HG03196 (cell line): ENCODE data around the gene NSRP1.
"Not testable (repeated sequence)": the region's sequence is repeated elsewhere in the genome, so short reads cannot be mapped to it uniquely, and the experiment has no call there.

Source experiments
- ATAC-seq: cut with Tn5 transposase; IDR thresholded peaks from one replicate; pipeline ENCODE4 v1.9.1; 2021; ENCODE audit not compliant: unreplicated experiment

Gene NSRP1, protein sequence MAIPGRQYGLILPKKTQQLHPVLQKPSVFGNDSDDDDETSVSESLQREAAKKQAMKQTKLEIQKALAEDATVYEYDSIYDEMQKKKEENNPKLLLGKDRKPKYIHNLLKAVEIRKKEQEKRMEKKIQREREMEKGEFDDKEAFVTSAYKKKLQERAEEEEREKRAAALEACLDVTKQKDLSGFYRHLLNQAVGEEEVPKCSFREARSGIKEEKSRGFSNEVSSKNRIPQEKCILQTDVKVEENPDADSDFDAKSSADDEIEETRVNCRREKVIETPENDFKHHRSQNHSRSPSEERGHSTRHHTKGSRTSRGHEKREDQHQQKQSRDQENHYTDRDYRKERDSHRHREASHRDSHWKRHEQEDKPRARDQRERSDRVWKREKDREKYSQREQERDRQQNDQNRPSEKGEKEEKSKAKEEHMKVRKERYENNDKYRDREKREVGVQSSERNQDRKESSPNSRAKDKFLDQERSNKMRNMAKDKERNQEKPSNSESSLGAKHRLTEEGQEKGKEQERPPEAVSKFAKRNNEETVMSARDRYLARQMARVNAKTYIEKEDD

DNA sequence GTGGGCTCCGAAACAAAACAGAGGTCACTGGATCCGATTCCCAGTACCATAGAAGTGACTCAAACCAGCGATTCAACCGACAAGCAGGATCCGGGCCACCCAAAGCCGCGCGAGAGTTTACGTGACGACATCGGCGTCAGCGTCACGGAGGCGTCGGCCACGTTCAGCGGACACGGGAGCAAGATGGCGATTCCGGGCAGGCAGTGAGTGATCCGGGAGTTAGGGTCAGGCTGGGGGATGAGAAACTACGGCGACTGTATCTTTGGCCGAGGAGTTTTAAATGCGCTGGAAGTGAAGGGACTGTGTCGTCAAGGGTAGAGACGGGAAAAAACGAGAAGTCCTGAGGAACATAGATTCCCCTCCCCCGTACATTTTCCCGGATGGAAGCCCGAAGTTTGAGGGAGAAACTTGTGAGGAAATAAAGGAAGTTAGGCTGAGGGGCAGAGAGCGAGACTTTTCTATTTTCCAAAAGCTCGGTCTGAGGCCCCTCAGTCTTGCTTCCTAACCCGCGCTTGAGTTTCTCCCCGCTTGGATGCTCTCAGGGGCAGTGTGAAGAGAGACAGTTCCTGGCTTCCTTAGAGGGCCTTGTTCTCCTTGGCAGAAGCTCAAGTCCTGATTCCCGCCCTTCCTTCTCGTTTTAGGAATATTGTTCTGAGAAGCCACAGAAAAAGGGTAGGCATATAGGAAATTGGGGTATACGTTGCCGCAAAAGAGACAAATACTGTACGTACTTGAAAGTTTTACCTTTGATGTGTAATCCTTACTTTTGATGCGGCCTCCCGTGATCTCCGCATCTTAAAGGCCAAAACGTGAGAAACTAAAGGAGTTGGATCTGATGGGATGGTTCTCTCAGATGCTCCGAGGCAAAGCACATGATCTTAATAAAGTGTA, at the start of gene NSRP1:
NSRP1 (plus strand) TSS at position 156 of the 891 bp plus-strand sequence; CDS start at position 184, 28 bp downstream.
- ATAC-seq = peak; percentile 83

DNA sequence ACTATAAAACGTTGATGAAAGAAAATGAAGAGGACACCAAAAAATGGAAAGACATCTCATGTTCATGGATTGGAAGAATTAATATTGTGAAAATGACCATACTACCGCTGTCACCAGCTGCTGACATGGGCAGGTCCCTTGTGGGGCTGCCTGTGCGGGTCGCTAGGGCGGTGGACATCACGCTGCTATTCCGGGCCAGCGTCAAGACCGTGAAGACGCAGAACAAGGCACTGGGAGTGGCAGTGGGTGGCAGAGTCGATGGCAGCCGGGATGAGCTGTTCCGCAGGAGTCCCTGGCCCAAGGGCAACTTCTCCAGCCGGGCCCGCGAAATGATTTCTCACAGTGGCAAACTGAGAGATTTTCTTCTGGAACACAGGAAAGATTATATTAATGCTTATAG, 48.2 kb upstream of the NSRP1 start:
- no peak for ATAC-seq

DNA sequence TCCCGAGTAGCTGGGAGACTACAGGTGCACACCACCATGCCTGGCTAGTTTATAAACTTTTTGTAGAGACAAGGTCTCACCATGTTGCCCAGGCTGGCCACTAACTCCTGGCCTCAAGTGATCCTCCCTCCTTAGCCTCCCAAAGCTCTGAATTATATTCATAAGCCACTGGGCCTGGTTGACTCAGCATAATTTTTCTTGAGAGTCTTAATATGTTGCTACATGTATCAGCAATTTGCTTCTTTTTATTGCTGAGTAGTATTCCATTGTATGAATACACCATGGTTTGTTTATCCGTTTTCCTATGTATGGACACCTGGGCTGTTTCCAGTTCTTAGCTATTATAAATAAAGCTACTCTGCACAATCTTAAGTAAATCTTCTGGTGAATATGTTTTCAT, 42.4 kb upstream of the NSRP1 start:
- no peak for ATAC-seq

DNA sequence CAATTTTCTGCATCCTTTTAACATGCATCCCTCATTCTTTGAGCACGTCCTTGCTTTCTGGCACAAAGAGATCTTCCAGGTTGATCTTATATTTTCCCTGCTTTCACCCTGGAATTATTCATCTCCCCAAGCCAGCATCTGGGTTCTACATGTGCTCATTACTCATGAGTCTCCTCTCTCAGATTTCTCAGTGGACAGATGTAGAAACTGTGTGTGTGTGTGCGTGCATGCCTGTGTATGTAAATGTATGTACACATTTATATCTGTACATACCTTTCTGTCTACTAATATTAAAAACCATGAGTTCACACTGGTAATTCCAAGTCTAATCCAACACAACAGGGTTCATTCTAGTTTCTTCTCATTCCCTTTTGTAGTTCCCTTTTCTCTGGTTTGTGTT, 41.9 kb upstream of the NSRP1 start:
- no peak for ATAC-seq

DNA sequence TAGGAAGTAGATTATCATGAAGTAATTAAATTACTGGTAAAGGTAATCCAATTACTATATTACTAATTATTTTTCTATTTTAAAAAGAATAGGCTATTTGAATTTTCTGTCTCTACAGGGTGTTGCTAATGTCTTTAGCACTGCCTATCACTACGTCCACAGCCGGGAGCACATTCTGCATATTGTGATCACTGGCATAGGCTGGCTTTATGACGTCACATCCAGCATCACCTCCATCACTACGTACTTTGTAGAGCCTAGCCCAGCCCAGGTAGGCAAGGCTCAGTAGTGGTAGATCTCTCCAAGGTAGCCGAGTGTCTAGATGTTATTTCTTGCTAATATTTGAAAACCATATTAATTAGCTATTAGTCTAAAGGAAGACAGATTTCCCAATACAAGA, 33.8 kb upstream of the NSRP1 start:
- no peak for ATAC-seq

DNA sequence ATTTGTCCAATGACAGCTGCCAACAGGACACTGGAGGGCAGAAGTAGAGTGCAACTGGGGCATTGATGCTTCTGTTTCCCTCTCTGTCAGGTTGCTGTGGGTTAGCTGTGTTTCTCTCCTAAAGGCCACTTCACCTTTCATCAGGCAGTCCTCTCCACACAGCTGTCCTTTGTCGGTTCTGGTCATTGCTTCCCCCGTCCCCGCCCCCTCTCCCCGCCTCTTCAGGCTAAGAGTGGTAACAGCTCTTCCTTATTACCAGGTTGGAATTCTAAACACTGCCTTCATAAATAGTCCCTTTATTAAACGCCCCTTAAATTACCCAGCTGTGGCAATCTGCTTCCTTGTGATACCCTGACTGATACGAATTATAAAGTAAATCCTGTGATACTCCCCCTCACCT, 31.8 kb upstream of the NSRP1 start:
- no peak for ATAC-seq

DNA sequence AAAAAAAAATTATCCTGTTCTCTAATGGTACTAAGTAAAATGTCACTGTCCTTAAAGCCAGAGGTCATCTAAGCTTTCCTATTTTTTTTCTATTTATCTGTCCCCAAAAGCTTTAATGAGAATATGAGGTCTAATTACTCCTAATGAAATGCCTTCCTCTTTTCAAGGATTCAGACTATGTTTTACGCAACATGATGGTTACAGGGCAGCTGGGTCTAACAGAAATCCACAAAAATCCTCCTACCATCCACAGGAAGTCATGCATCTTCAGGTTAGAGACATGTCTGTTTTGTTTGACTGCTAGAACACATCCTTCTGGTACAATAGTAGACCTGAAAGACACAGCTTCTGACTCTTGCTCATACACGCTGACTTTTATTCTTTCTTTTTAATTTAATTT, 29.7 kb upstream of the NSRP1 start:
- ATAC-seq = no peak

DNA sequence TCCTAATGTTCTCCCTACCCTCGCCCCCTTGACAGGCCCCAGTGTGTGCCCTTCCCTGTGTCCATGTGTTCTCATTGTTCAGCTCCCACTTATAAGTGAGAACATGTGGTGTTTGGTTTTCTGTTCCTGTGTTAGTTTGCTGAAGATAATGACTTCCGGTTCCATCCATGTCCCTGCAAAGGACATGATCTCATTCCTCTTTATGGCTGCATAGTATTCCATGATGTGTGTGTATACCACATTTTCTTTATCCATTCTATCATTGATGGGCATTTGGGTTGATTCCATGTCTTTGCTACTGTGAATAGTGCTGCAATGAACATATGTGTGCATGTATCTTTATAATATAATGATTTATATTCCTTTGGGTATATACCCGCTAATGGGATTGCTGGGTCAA, 29.2 kb upstream of the NSRP1 start:
- not testable (repeated sequence) for ATAC-seq

DNA sequence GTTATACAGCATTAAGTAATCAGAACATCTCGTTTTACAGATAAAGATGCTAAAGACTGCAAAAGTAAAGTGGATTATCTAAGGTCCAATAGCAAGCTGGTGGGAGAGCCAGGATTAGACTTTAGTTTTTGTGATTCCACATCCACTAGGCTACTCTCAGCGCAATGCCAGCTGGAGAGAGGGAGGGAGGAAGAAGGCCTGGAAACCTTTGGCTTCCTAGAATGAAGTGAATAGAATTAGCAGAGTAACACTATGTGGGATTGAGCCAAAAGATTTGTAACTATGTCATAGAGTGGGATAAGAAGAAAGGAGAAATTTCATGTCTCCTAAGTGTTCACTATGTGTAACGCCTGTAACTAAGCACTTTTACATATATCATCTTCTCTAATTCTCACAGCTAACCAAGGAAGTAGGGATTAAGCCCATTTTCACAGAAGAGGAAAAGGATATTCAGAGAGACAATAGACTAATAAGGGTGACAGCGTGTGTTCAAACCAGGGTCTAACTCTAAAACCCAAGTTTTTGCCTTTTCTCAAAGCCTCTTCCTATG, 25.4 kb upstream of the NSRP1 start:
- ATAC-seq = no peak

DNA sequence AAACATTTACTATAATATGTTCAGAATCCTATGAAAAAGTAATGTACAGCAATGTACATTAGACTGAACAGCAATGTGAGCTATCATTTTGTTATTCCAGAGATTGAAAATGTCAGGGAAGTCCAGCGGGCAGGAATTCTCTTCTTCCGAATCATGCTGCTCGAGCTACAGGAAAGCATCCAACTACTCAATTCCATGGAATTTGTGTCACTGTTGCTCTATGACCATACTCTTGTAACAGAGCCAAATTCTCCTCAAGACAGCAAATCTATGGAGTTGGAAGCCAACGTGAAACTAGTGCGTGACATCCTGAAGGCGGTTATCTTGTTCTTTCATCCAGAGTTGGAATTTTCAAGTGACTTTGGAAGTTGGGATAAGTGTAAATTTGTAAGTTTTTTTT, 24.8 kb upstream of the NSRP1 start:
- no peak for ATAC-seq

DNA sequence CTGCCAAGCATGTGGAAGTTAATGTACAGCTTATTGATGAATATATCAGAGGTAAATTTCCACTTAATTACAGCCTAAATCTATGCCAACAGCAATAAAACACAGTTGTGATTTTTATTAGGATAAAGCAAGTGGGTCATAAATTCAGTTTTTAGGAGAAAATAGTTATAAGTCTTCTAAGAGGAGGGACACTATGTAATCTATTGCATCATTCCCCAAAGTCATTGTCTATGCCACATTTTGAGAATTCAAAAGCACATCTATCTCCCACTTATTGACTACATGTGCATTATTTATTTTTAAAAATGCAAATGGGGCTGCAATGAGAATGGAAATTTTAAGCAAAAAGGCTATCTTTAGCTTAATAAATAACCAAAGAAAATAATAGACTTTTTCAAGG, 23.7 kb upstream of the NSRP1 start:
- ATAC-seq = no peak

DNA sequence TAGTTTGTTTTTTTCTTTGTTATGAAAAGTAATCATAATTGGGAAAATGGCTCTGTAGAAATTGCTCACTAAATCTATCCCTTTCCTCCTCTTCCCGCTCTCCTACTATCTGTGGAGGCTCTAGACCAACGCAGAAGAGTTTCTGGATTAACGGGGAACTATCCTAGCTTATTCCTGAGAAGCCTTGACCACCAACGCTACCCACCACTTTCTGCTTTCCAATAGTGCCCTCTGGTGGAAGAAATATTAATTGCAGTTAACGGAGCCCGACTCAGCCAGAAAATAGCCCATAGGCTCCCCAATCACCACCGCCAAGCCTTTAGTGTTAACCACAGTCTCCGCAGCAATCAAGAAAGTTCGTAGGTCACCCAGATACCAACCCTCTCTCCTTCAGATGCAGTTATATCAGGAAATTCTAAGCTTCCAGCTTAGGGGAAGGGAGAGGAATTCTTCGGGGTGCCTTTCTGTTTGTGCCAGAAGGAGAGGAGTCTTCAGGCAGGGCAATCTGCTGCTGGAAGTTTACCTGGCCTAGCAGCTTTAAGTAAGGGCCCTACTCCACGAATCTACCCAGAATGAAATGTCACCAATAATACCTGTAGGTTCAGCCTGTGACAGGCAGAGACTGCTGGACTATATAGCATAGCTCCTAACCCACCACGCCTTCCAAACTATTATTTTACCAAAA, 23.0 kb upstream of the NSRP1 start:
- no peak for ATAC-seq

DNA sequence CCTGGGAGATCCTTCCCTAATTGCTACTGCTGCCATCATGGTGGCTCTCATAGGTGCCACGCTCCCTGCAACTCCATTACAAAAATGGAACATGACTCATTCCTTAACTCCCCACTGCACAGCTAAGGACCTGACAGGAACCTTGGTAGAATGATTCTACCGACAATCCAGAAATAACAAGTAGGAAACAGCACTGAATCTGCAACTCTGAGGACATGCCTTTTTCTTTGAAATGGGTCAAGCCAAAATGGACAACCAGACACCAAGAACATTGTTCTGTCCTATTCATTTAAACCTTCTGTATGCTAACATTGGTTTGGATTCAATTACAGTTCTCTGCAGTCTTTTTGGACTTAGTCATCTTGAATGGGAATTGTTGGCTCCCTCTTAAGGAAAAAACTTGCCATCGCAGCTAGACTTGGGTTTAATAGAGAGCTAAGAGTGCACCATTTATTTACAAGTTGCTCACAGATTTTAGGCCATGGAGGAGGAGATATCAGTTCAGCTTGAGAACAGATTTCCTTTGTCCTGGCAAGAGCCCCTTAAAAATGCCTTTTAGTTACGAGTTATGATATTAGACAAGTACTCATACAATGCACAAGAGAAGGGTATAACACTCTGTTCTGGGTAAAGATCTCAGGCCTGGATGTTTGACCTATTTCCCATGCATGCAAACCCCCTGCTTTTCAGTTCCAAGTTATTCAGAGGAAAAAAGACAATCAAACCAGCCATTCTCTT, 20.9 kb upstream of the NSRP1 start:
- ATAC-seq = no peak

DNA sequence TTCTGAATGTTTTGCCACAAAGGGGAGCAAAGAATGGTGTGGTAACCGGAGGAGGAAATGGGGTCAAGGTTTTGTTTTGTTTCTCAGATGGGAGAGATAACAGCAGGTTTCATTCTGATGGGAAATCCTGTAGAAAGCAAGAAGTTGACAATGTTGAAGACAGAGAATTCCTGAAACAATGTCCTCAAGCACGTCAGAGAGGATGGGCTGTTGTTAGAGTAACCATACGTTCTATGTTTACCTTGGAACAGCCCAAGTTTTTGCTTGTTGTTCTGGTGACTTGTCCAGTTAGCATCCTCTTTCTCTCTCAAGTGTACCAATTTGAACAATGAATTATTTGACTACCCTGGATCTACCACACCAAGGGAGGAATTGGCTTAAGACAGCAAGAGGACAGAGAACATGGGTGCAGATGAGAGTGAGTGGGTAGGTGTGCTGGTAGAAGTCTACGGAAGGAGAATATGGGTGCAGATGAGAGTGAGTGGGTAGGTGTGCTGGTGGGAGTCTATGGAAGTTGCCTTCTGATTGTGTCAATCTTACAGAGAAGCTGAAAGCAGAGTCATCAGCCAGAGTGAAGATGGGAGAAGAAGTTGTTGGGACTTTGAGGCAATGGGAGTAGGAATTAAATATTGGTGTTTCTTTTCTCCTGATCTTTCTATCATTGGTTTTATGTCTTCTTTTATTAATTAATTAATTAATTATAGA, 14.8 kb upstream of the NSRP1 start:
- ATAC-seq = no peak

DNA sequence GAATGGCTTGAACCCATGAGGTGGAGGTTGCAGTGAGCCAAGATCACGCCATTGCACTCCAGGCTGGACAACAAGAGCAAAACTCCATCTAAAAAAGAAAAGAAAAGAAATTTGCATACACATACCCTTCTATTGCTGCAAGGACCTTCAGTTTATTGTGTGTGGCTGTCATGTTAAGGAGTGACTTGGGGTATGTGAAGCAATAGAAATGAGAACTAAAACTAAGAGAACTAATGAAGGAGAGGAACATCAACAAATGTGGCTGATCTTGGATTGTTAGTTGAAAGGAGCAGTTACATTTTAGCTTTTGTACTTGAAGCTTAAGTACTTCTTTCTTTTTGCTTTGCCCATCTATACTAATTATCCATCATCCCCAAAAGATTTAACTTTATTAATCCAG, 12.7 kb upstream of the NSRP1 start:
- no peak for ATAC-seq

DNA sequence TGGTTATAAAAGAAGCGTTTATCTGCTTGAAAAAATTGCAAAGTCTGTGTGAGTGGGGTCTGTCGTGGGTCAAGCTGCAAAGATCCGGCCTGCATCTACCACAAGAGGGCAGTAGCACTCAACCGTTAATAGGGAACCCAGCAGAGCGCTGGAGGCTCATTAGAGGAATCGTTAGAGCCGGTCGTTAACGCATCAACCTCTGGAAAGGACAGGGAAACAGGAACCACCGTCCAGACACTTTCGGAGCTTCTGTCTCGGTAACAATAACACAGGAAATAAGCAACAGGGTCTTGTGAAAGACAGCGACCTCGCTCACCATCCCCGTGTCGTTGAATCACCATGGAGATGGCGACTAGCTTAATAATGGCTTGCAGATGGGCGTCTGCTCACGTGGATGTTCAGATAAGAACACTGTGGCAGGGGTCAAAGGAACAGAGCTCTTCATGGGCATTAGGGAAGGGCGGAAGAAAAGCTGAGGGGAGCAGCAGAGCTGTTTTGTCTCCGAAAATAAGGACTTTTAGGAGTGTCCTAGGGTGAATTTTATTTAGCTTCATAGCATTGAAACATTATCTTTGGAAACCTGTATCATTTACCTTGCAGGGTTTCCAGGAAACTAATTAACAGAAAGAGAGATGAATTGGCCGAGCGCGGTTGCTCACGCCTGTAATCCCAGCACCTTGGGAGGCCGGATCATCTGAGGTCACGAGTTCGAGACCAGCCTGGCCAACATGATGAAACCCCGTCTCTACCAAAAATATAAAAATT, 11.9 kb upstream of the NSRP1 start:
- ATAC-seq = no peak

DNA sequence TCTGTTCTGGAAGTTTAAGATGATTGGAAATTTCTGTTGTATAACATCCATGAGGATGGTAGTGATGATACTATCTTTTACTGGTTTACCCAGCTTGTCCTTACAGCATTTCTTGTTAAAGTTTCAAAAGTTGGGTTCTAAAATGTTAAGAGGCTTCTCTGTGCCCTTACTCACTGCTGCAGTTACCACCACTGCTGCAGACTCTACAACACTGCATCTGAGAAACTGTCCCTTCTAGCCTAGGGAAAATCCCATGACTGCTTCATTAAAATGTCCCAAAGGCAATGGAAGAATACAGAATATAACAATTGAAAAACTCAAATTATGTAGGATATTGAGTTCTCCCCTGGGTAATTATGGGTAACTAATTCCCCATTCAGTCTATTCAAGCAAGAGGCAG, 3.8 kb upstream of the NSRP1 start:
- ATAC-seq = no peak

DNA sequence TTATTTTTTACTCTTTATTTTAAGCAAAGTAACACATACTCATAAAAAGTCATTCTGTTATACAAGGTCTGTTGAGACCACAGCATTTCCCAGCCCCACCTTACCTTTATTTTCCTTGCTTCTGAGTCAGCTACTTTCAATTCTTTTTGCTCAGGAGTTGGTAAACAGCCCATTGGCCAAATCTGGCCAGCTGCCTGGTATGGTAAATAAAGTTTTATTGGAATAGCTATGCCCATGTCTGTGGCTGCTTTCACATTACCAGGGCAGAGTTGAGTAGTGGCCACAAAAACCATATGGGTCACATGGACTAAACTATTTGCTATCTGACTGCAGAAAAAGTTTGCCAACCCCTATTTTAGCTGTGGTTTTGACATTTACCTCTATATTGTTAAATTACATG, 3.4 kb upstream of the NSRP1 start:
- ATAC-seq = no peak

DNA sequence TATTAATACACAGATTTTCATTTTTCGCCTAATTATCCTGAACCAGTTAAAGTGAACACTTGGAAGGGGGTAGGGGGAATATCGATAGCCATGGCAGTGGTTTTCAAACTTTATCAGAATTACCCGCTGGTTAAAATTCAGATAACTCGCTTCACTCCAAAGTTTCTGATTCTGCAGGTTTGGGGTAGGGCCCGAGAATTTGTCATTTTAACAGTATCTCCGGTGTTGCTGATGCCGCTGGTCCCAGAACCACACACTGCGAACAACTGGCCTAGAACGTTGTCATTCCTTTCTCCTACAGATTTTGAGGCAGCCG, 313 bp upstream of the NSRP1 start:
- ATAC-seq = no peak
